CD14-positive monocyte (primary cell): Measurements from ENCODE around the gene TSHZ2. TPM values are rescaled to one million over a fixed set of nuclear protein-coding genes. Genes with fewer than 3 reads are reported as not detected.

Experiments
- DNase-seq, 3 donors: peaks; one replicate each; pipeline ENCODE4 v3.0.0-alpha.2; 2011 to 2022
- H2AFZ ChIP-seq: 2 replicates; pipeline ENCODE4 v1.6.0; 2012; ENCODE audit warnings: mild to moderate bottlenecking, low read depth, low read length, inconsistent platforms; ENCODE audit not compliant: insufficient read depth, poor library complexity, severe bottlenecking
- H3K27ac ChIP-seq, 2 donors: 1 replicate in 1 of 2; 2 replicates in 1 of 2; pipeline ENCODE4 v1.5.1; 2012 to 2013; ENCODE audit warnings: low read length in 2 of 2, control low read depth in 1 of 2, inconsistent platforms in 1 of 2, low read depth in 1 of 2, mild to moderate bottlenecking in 1 of 2
- H3K27me3 ChIP-seq, 2 donors: one replicate each; pipeline versions ENCODE4 v1.6.0 to v1.6.1; 2011 to 2013; ENCODE audit warnings: low read length in 2 of 2; ENCODE audit not compliant: control insufficient read depth in 2 of 2, insufficient read depth in 2 of 2
- H3K36me3 ChIP-seq, 2 donors: replicated peaks in 1 of 2; 1 replicate in 1 of 2; 2 replicates in 1 of 2; pipeline versions ENCODE4 v1.5.1 to v1.6.1; 2012 to 2013; ENCODE audit warnings: low read length in 2 of 2, control low read depth in 1 of 2, inconsistent platforms in 1 of 2, mild to moderate bottlenecking in 1 of 2; ENCODE audit not compliant: insufficient read depth in 2 of 2, control insufficient read depth in 1 of 2
- H3K4me1 ChIP-seq, 2 donors: 1 replicate in 1 of 2; 2 replicates in 1 of 2; pipeline versions ENCODE4 v1.5.1 to v1.6.1; 2012 to 2013; ENCODE audit warnings: low read length in 2 of 2, control low read depth in 1 of 2, inconsistent platforms in 1 of 2, mild to moderate bottlenecking in 1 of 2, moderate library complexity in 1 of 2; ENCODE audit not compliant: insufficient read depth in 2 of 2, control insufficient read depth in 1 of 2
- H3K4me2 ChIP-seq: replicated peaks from 2 replicates; pipeline ENCODE3; 2012; ENCODE audit warnings: low read length, moderate library complexity, mild to moderate bottlenecking; ENCODE audit not compliant: poor library complexity, severe bottlenecking; ENCODE audit errors: extremely low read depth
- H3K4me3 ChIP-seq, 3 experiments: fragments of 200-600 bp in 1 of 3; sonication (generic) in 1 of 3; replicated peaks in 1 of 3; 1 replicate in 2 of 3; 2 replicates in 1 of 3; pipeline ENCODE4 v1.5.1; 2011 to 2013; ENCODE audit warnings: low read length in 3 of 3, mild to moderate bottlenecking in 3 of 3, control low read depth in 2 of 3, low read depth in 2 of 3, inconsistent platforms in 1 of 3, moderate library complexity in 1 of 3
- H3K79me2 ChIP-seq: 2 replicates; pipeline ENCODE4 v1.6.0; 2012; ENCODE audit warnings: mild to moderate bottlenecking, control low read depth, inconsistent platforms, low read length, moderate library complexity; ENCODE audit not compliant: insufficient read depth
- H3K9ac ChIP-seq: 2 replicates; pipeline ENCODE4 v1.6.0; 2017; ENCODE audit warnings: low read length, mild to moderate bottlenecking; ENCODE audit not compliant: insufficient read depth, poor library complexity, severe bottlenecking
- H3K9me3 ChIP-seq, 2 donors: replicated peaks in 1 of 2; 1 replicate in 1 of 2; 2 replicates in 1 of 2; pipeline versions ENCODE4 v1.5.1 to v1.6.1; 2012 to 2013; ENCODE audit warnings: low read length in 2 of 2, control low read depth in 1 of 2; ENCODE audit not compliant: control insufficient read depth in 1 of 2, insufficient read depth in 1 of 2
- H4K20me1 ChIP-seq: 2 replicates; pipeline ENCODE4 v1.6.0; 2012; ENCODE audit warnings: mild to moderate bottlenecking, low read length, control low read depth, moderate library complexity; ENCODE audit not compliant: insufficient read depth
- H3K27ac Mint-ChIP-seq, 7 donors: one replicate each; pipeline ENCODE4 v1.8.0; 2020; ENCODE audit warnings: mild to moderate bottlenecking in 7 of 7, mixed read lengths in 7 of 7, moderate library complexity in 6 of 7, inconsistent platforms in 2 of 7
- H3K27me3 Mint-ChIP-seq, 3 donors: one replicate each; pipeline ENCODE4 v1.8.0; 2021 to 2022; ENCODE audit warnings: low read depth in 3 of 3, mild to moderate bottlenecking in 3 of 3, mixed read lengths in 3 of 3, moderate library complexity in 3 of 3, inconsistent platforms in 1 of 3
- H3K36me3 Mint-ChIP-seq, 2 donors: one replicate each; pipeline ENCODE4 v1.8.0; 2020; ENCODE audit warnings: mixed read lengths in 2 of 2, inconsistent platforms in 1 of 2, mild to moderate bottlenecking in 1 of 2
- H3K4me1 Mint-ChIP-seq: one replicate; pipeline ENCODE4 v1.8.0; 2020; ENCODE audit warnings: mild to moderate bottlenecking, mixed read lengths
- H3K4me3 Mint-ChIP-seq, 2 donors: one replicate each; pipeline ENCODE4 v1.8.0; 2020; ENCODE audit warnings: mild to moderate bottlenecking in 2 of 2, mixed read lengths in 2 of 2, moderate library complexity in 1 of 2
- H3K9me3 Mint-ChIP-seq, 7 donors: one replicate each; pipeline ENCODE4 v1.8.0; 2020 to 2022; ENCODE audit warnings: mixed read lengths in 7 of 7, mild to moderate bottlenecking in 6 of 7, moderate library complexity in 6 of 7, inconsistent platforms in 2 of 7
- CTCF ChIP-seq: fragments of 200-600 bp; IDR thresholded peaks from one replicate; pipeline ENCODE4 v1.8.0; 2022; ENCODE audit warnings: antibody characterized with exemption, mild to moderate bottlenecking
- WGBS: methylation state at CpG from one replicate; pipeline ENCODE4 v1.1.5; 2013; ENCODE audit warnings: missing lambda C conversion rate; ENCODE audit not compliant: insufficient coverage; 5-methylcytosine and 5-hydroxymethylcytosine counted together
- intact Hi-C, 2 donors: fragments of 100-400 bp; cut with micrococcal nuclease; formaldehyde crosslinking; loops; one replicate each; pipeline versions ENCODE4 v1.15.0 to v1.15.1; 2023
- polyA plus RNA-seq, 3 donors: library from polyadenylated mRNA; depleted of rRNA in 1 of 3; unstranded in 2 of 3; stranded (reverse) in 1 of 3; fragments of 300-500 nt in 2 of 3; fragments of >200 nt in 1 of 3; fragmentation: Illumina TruSeq in 2 of 3; gene quantifications; 1 replicate in 2 of 3; 2 replicates in 1 of 3; pipeline ENCODE4 v1.2.3, GENCODE V29; 2012 to 2021

TSHZ2 gene
- polyA plus RNA-seq, 3 donors, result not detected

GRCh38 chr20:53513489-53514298 lies 541.5 kb downstream of the TSHZ2 start:
- no peak overlapping the region for H3K27ac ChIP-seq
- no peak overlapping the region for H2AFZ ChIP-seq
- Mint-ChIP-seq H3K27me3 (peaks cover 0 to 4% (median 4%) of the 10 kb centered on the region in 3 donors), H3K9me3 (peaks cover 0 to 3% (median 0%) of the 10 kb centered on the region in 7 donors), H3K27ac (no peak overlapping the region), H3K4me1 (no peaks in the 10 kb centered on the region), H3K4me3 (no peak overlapping the region), H3K36me3 (no peaks in the 10 kb centered on the region)
- intact Hi-C loops, result no loop called here
- no peak for DNase-seq
- no peak overlapping the region for H3K4me3 ChIP-seq
- H3K36me3 ChIP-seq, result no peaks in the 10 kb centered on the region
- 89% methylated on average over 10 of the region's 18 CpGs for WGBS
- no peaks in the 10 kb centered on the region for H4K20me1 ChIP-seq
- H3K9me3 ChIP-seq, result no peaks in the 10 kb centered on the region
- TF ChIP-seq CTCF, result no peak
- no peaks in the 10 kb centered on the region for H3K4me1 ChIP-seq
- H3K79me2 ChIP-seq, result no peaks in the 10 kb centered on the region
- no peak overlapping the region for H3K9ac ChIP-seq
- no peak overlapping the region for H3K4me2 ChIP-seq
- H3K27me3 ChIP-seq, result no peaks in the 10 kb centered on the region

- no CpG with 5 or more reads among the region's 4 CpGs for WGBS
- Histone ChIP-seq H3K4me3 (no peak overlapping the region), H3K27me3 (no peaks in the 10 kb centered on the region), H3K9me3 (no peaks in the 10 kb centered on the region), H3K4me1 (no peaks in the 10 kb centered on the region), H2AFZ (no peak overlapping the region), H3K4me2 (no peak overlapping the region), H4K20me1 (no peaks in the 10 kb centered on the region), H3K9ac (no peak overlapping the region), H3K36me3 (no peaks in the 10 kb centered on the region), H3K27ac (no peak overlapping the region), H3K79me2 (no peaks in the 10 kb centered on the region)
- TF ChIP-seq CTCF, result no peak
- intact Hi-C loops, result no loop called here
- no peaks in the 10 kb centered on the region for H3K4me1 Mint-ChIP-seq
- no peak for DNase-seq
- no peak overlapping the region for H3K4me3 Mint-ChIP-seq
- no peak overlapping the region for H3K27ac Mint-ChIP-seq
- H3K36me3 Mint-ChIP-seq, result no peaks in the 10 kb centered on the region
- peaks cover 0 to 4% (median 4%) of the 10 kb centered on the region in 3 donors for H3K27me3 Mint-ChIP-seq
- H3K9me3 Mint-ChIP-seq, result peaks cover 0 to under 1% (median 0%) of the 10 kb centered on the region in 7 donors
Observed at GRCh38 chr20:53515749-53516148, 543.6 kb downstream of the TSHZ2 start.
